NCI-H128 (cell line): ENCODE data around the gene PODXL.
A peak's percentile ranks its signal among the peaks of the same experiment; 100 is the strongest.
"Not testable (repeated sequence)": the region's sequence is repeated elsewhere in the genome, so short reads cannot be mapped to it uniquely, and the experiment has no call there.

Experiments used
- DNase-seq: peaks from one replicate; lab custom pipeline; 2025; ENCODE audit not compliant: unreplicated experiment; lab: John Stamatoyannopoulos, UW

Gene PODXL

DNA sequence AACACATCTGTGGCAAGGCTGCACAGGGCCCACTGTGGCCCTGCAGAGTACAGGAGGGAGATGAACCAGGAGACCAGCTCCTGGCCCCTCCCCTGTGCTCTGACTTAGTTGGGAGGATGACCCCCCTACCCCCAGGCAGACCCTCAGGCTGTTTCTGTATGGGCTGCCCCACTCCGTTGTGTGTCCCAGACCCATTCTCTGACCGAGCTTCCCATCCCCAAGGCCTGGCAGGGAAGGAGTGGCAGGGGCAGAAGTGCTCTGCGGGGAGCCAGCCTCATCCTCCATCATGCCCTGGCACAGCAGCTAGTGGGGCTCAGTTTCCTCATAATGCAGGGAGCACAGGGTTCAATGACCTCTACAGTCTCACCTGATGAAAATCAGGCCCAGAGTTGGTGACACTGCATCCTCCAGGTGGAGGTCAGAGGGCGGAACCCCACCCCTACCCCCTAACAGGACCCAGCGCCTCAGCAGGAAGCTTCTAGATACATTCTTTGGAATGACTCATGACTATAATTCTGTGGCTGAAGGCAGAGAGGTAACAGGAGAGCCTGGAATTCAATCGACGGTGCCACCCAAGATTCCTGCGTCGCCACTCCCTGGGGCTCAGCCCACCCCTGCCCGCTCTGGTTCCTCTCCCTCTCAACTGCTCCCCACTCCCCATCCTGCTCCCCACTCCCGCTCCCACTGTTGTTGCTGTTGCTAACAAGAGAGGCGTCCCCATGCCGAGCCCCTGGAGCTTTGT, 18.2 kb downstream of the PODXL start:
- no peak for DNase-seq

DNA sequence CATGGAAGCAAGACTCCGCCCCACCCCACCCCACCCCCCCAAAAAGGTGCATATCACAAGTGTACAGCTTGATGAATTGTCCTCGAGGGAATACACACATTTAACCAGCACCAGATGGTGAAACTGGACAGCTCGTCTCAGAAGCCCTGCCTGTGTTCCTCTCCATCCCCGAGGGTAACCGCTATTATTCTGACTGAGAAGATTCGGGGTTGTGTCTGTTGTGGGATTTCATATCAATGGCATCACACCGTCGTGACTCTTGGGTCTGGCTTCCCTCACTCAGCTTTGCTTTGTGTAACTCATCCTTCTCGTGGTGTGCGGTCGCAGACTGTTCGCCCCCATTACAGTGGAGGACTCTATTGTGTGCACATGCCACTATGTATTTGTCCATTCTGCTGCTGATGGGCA, 18.9 kb downstream of the PODXL start:
- no peak for DNase-seq

DNA sequence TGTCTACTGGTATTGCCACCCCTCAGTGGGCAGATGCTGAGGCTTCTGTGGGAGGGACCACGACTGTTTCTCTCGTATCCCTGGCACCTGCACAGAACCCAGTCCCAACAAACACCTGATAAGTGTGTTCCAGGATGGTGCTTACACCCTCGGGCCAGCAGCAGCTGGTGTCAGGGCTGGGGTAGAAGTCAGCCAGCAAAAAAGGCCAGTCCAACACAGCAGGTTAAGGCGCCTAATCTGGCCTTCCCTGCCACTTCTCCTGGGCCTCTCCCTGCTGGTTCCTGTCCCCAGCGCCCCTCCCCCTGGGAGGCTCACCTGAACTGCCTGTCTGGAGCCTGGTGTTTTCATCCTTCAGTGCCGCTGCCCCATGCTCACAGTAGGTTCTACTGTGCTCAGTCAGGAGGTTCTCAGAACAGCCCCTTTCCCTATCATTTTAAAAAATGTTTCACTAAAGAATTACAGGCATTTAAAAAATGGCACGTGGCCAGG, 20.0 kb downstream of the PODXL start:
- DNase-seq, result no peak

DNA sequence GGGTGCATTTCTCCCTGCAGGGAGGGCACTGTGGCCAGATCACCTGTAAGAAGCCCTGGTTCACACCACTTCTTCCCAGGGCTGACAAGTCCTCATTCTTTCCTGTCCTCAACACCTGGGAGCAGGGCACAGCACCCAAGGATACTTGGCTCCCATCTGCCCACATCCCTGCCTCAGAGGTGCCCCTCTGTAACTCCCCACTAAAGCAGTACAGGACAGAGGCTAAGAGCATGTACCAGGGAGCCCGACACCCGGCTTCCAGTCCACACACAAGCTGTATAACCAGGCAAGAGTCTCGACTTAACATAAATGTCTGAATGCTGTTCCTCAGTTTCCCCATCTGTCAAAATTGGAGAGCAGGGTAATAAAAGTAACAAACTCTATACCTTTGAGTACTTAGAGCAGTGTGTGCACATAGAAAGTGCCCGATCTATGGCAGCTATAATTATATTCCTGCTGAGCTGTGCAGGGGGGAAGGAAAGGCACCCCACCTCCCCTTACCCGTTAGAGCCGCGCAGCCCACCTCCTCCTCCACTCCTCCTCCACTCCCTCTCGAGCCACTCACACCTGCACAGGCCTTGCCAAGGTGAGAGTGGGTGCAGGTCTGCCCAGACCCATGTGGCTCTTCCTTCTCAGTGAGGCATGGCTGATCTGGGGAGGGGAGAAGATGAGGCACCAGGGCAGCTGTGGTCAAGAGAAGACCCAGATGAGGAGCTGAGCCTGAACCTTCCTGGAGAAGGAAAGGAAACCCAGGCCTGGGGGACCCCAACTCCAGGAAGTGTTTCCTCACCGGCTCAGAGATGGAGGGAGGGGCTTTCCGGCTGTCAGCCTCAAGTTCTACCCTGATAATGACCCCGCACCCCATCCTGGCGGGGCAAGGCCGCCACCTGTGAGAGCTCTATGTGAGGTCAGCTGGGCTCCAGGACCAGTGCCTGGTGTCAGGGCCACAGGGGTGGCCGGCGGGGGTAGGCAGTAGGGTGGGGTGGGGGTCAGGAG, 22.6 kb downstream of the PODXL start:
- no peak for DNase-seq

DNA sequence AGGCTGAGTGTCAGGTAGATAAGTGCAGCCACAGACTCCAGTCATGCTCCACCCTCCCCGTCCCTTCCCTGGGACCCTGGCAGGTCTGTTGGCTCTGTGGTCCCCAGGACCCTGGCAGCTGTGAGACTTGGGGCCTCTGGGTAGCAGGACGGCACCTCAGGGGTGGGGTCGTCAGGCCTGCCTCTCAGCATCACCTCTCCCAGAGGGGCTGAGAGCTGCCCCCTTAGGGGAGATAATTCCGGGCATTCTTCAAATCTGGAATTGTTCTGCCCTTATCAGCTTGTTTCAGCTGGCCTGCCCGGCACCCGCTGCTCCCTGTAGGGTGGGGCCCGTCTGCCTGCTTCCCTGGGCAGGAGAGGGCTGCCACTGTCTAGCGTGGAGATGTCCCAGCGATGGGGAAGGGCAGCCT, 23.3 kb downstream of the PODXL start:
- no peak for DNase-seq

DNA sequence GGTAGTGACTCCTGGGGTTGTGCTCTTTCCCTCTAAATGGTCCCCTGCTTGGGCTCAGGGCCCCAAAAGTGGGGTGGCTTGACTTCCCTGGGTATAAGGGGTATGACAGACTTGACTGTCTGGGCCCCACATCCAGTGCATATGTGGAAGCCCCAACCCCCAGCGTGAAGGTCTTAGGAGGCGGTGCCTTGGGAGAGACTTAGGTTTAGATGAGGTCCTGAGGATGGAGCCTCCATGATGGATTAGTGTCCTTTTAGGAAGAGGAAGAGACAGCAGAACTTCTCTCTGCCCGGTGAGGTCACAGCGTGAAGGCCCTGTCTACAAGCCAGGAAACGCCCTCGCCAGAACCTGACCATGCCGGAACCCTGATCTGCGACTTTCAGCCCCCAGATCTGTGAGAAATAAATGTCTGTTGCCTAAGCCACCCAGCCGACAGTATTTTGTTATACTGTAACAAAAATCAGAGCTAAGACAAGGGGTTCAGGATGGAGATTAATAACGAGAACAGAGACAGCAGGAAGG, 23.8 kb downstream of the PODXL start:
- no peak for DNase-seq

DNA sequence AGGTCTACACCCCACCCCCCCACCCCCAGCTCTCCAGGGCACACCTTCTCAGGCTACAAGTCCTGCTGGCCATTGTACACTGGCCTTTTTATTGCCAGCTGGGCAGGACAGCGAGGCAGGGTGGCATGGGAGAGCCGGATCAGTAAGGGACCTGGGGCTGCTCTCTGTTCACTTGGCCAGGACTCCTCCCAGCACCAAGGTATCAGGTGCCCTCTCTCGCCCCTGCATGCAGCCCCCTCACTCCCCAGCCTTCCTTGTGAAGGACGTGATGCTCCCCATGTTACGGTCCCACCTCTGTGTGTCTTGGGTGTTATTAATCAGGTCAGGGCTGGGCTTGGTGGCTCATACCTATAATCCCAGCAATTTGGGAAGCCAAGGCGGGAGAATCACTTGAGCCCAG, 26.3 kb downstream of the PODXL start:
- DNase-seq, result no peak

DNA sequence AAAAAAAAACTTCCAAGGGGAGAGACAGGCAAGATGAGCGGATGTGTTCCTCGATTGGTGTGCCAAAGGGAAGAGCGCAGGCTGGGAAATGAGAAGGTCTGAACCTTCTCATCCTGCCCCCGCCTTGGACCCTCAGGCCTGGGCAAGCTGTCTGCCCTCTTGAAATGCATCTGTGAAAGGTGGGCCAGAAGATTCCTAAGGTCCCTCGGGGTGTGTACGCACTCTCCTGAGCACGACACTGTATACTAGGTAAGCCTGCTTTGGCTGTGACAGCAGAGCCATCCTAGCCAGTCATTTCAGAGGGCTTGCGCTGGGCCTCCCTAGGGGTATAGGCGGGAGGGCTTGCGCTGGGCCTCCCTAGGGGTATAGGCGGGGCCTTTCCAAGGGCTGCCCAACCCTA, 26.8 kb downstream of the PODXL start:
- DNase-seq, result no peak

DNA sequence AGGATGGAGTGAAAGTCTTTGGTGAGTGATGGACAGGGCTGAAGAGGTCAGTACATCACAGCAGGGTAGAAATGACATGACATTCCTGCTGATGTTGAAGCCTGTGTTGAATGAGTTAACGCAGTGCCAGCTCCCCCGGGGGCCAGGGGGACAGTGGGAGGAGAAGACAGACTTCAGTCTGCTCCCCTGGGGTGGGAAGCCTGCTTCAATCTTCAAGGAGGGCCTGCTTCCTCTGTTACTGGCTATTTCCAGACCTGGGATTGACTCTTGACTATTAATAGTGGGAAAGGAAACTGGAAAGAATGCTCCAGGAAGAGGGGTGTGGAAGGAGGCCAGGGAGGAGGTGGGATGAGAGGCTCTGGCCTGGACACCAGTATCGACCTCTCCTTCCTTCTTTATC, 27.2 kb downstream of the PODXL start:
- DNase-seq, result no peak

DNA sequence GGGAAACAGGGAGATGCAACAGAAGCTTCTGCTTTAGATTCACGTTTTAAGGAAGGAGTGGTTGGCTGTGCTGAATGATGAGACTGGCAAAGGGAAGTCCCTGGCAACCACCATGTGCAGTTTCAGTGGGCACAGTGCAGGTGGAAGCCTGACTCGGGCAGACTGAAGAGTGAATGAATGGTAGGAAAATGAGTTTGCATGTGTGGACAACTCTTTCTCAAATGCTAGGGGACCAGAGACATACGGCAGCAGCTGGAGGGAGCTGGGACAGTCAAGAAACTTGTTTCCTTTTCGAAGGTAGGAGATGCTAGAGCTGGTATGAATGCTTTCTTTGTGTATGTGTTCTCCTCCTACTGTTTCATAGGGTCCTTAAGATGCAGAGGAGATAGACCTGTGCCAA, 29.0 kb downstream of the PODXL start:
- no peak for DNase-seq

DNA sequence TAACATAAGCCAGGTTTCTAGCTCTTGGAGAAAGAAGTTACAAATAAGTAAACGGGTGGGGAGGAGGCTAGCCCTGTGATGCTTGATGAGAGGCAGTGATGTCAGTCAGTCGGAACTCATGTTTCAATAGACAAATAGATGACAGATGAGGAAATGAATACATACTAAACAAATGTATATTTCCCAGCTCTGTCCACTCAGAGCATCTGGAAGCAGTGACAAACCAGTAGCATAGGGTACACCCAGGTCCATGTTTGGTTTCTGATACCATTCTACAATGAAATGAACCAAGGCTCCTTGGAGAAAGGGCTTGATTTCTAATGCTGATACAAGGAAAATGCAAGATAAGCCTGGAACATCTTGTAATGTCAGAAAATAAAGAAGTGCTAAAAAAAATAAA, 30.6 kb downstream of the PODXL start:
- DNase-seq, result no peak

DNA sequence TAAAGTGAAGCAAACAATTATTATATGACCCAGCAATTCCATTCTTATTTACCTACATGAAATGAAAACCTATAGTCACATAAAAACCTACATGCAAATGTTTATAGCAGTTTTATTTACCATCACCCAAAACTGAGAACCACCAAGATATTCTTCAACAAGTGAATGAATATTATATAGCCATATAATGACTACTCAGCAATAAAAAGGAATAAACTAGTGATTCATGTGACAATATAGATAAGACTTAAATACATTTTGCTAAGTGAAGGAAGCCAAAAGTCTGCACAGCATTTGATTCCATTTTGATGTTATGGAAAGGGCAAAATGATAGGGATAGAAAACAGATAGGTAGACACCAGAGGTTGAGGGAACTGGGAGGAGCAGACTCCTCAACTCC, 31.7 kb downstream of the PODXL start:
- no peak for DNase-seq

DNA sequence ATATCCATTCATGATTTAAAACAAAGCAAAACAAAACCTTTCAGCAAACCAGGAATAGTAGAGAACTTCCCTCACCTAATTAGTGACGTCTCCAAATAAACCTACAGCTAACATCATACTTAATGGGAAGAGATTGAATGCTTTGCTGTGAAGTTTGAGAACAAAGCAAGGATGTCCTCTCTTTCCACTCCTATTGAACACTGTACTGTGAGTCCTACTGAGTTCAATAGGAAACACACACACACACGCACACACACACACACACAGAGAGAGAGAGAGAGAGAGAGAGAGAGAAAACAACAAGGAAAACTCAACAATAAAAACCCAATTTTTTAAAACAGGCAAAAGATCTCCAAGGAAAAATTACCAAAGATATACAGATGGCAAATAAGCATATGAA, 32.3 kb downstream of the PODXL start:
- DNase-seq, result no peak

DNA sequence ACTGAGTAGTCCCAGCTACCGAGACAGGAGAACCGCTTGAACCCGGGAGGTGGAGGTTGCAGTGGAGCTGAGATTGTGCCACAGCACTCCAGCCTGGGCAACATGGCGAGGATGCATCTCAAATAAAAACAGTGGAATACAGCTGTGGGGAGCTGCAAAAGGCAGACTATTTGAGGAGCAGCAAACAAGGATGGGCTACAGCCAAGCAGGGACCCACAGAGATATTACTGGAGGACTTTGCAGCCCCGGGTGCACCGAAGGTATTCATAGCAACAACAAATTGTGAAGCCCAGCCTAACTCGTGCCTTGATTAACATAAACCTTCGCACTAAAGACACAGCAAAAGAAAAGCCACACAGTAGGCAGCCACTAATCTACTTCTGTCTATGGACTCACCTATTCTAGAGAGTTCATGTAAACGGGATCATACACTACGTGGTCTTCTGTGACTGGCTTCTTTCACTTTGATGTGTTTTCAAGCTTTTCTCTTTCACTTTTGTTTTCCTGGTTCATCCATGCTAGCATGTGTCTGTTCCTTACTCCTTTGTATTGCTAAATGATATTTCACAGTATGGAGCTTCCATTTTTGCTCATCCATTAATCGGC, 34.0 kb downstream of the PODXL start:
- no peak for DNase-seq

DNA sequence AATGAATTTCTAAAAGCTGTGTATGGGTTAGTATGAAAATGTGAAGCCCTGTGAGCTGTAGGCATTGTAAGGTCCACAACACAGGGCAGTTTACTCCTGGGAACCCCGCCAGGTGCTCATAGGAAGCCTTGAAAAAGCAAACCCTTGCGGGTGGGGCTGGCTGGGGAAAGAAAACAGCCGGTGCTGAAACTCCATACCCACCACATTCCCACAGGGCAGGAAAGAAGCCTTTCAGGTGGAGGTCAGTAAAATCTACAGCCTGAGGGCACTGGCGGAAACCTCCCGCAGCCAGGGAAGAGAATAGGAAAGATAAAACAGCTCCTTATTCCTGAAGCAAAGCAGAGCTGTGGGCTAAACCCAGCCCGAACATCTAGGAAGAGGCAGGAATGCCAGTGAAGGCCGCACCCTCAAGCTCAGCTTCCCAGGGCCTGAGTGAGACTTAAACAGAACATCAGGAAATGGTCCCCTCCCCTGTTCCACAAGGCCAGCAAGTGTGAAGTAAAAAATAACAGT, 34.7 kb downstream of the PODXL start:
- no peak for DNase-seq

DNA sequence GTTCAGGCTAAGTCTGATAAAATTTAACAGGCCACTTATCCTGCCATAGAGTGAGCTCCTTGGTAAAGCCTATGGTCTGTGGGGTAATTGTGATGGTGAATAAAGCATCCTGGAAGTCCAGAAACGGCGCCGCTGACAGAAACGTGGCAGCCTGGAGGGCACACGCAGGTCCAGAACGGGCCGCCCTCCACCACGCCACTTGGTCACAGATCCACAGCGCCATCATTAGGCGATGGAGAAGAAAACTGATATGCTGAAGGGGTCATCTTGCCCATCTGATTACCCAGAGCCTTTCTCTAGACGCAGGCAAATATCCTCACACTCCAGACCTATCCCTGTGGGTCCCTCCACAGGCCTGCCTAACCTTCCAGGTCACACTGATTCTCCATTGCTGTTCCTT, 37.8 kb downstream of the PODXL start:
- DNase-seq, result no peak

DNA sequence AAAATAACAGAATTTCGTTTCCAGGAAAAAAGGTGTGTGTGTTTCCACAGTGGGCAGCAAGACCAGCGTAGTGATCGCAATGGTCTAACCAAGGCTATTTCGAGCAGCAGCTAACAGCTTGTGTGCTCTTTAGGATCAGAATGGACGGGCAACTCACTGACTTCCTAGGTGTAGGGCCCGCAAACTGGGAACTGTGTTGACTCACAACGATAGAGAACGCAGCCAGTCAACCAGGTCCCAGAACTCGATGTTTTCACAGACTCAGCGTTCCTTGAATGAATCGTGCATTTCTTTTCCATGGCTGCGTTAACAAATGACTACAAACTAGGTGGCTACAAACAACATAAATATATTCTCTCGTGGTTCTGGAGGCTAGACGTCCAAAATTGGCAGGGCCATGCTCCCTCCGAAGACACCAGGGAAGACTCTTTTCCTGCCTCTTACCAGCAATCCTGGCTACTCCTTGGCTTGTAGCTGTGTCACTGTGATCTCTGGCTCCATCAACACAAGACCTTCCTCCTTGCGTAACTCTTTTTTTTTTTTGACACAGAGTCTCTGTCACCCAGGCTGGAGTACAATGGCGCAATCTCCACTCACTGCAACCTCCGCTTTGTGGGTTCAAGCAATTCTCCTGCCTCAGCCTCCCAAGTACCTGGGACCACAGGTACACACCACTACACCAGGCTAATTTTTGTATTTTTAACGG, 39.1 kb downstream of the PODXL start:
- DNase-seq, result no peak

DNA sequence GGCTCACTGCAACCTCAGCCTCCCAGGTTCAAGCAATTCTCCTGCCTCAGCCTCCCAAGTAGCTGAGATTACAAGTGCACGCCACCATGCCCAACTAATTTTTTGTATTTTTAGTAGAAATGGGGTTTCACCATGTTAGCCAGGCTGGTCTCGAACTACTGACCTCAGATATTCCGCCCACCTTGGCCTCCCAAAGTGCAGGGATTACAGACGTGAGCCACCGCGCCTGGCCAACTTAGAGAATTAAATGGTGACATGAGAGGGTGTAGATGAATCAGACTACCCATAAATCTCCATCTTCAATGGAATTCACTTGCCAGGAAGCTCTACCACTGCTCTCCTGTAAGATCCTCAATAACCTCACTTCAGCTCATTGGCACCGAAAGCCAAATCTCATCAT, 41.0 kb downstream of the PODXL start:
- DNase-seq, result not testable (repeated sequence)

DNA sequence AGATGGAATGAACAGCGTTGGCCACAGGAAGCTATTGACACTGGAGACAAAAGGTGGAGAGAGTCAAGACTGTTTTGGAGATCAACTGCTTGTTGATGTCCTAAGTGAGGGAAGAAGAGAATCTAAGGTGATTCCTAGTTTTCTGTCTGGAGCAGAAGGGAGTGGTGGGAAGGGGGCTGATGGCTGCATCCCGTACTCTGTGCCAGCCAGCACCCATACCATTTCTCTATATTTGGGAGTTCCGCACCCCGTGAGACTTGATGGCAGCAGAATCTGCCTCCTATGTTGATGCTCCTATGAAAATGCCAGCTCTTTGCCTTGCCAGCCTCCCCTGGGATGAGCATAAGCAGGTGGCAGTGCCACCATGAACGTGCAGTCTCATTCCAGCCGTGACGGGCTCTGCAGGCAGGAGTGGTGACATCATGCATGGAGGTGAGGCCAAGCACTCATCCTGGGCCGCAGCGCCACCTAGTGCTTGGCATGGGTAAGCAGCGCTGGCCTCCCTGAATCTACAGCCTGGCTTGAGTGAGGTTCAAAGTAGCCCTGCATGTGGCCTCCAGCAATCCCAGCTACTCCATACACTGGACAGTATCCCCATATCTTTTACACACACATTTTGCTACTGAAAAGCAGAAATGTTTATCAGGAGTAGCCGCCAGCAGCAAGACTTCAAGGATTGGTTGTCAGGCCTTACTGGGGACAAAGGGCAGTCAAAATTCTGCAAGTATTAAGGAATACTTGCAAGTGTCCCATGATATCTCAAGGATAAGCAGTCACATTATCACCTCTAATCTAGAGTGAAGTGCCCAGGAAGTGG, 43.0 kb downstream of the PODXL start:
- peak; percentile 72 for DNase-seq
